Measurements from ENCODE around the gene ZBED1. TPM values are rescaled to one million over a fixed set of nuclear protein-coding genes. Genes with fewer than 3 reads are reported as not detected.
"Not testable (repeated sequence)": the region's sequence is repeated elsewhere in the genome, so short reads cannot be mapped to it uniquely, and the experiment has no call there.

The ZBED1 gene
- total and polyA plus RNA-seq, 7 experiments from 2014 or later: 23.7 to 44.3 (median 29.0) TPM

GRCh38 chrX:2478546-2479419 lies 22.0 kb downstream of the ZBED1 start:
- H3K9me3 Mint-ChIP-seq: peaks cover 0 to 7% (median 5%) of the 10 kb centered on the region in 11 donors
- Histone ChIP-seq H3K4me1 (ENCODE audit: control insufficient read depth in 2 of 2, insufficient read depth in 2 of 2, low read length in 2 of 2) (no peaks in the 10 kb centered on the region), H3K27ac (ENCODE audit: low read depth, low read length) (no peak overlapping the region), H3K9me3 (ENCODE audit: control insufficient read depth in 2 of 3, low read length in 3 of 3) (peaks cover 0 to 6% (median 0%) of the 10 kb centered on the region in 3 experiments), H3K36me3 (ENCODE audit: control insufficient read depth in 2 of 3, insufficient read depth in 3 of 3, low read length in 3 of 3) (no peaks in the 10 kb centered on the region), H3K27me3 (ENCODE audit: control insufficient read depth in 2 of 2, insufficient read depth in 2 of 2, low read length in 2 of 2) (no peaks in the 10 kb centered on the region), H3K4me3 (ENCODE audit: low read length) (no peak overlapping the region)
- ChIA-PET POLR2A (no interaction called here), CTCF (no interaction called here)
- intact Hi-C loops (cut with micrococcal nuclease): no loop called here
- no peaks in the 10 kb centered on the region for H3K27me3 Mint-ChIP-seq
- DNase-seq (no peak), ATAC-seq (no peak)
- peaks cover 6 to 26% (median 13%) of the 10 kb centered on the region in 5 donors for H3K36me3 Mint-ChIP-seq
- no peak overlapping the region for H3K27ac Mint-ChIP-seq
- H3K4me3 Mint-ChIP-seq: no peak overlapping the region
- H3K4me1 Mint-ChIP-seq: peaks cover 0 to 18% (median 10%) of the 10 kb centered on the region in 7 donors

- intact Hi-C loops (cut with micrococcal nuclease); H3K36me3 ChIP-seq (ENCODE audit: control insufficient read depth in 2 of 3, insufficient read depth in 3 of 3, low read length in 3 of 3); CTCF ChIA-PET; H3K9me3 Mint-ChIP-seq; H3K27ac ChIP-seq (ENCODE audit: low read depth, low read length); H3K9me3 ChIP-seq (ENCODE audit: control insufficient read depth in 2 of 3, low read length in 3 of 3); H3K4me1 ChIP-seq (ENCODE audit: control insufficient read depth in 2 of 2, insufficient read depth in 2 of 2, low read length in 2 of 2); DNase-seq; ATAC-seq; POLR2A ChIA-PET; H3K27ac Mint-ChIP-seq; H3K27me3 Mint-ChIP-seq; H3K27me3 ChIP-seq (ENCODE audit: control insufficient read depth in 2 of 2, insufficient read depth in 2 of 2, low read length in 2 of 2); H3K4me3 ChIP-seq (ENCODE audit: low read length): not testable (repeated sequence)
- Mint-ChIP-seq H3K4me1 (peaks cover 0 to 21% (median 9%) of the 10 kb centered on the region in 7 donors), H3K4me3 (peak overlapping the region in 1 of 10 donors; percentile 18), H3K36me3 (peaks cover 9 to 30% (median 17%) of the 10 kb centered on the region in 5 donors)
These were observed 23.5 kb downstream of the ZBED1 start for GRCh38 chrX:2477313-2477712.

- H3K9me3 Mint-ChIP-seq: peaks cover 0 to 7% (median 5%) of the 10 kb centered on the region in 11 donors
- peaks cover 0 to 6% (median 0%) of the 10 kb centered on the region in 3 experiments for H3K9me3 ChIP-seq (ENCODE audit: control insufficient read depth in 2 of 3, low read length in 3 of 3)
- no peak overlapping the region for H3K4me3 ChIP-seq (ENCODE audit: low read length)
- H3K27me3 Mint-ChIP-seq: no peaks in the 10 kb centered on the region
- no peak overlapping the region for H3K4me3 Mint-ChIP-seq
- H3K27me3 ChIP-seq (ENCODE audit: control insufficient read depth in 2 of 2, insufficient read depth in 2 of 2, low read length in 2 of 2): no peaks in the 10 kb centered on the region
- ATAC-seq (peak; percentile 16), DNase-seq (no peak)
- H3K27ac Mint-ChIP-seq: no peak overlapping the region
- intact Hi-C loops (cut with micrococcal nuclease): no loop called here
- no peak overlapping the region for H3K27ac ChIP-seq (ENCODE audit: low read depth, low read length)
- H3K36me3 Mint-ChIP-seq: peaks cover 8 to 29% (median 16%) of the 10 kb centered on the region in 5 donors
- H3K4me1 Mint-ChIP-seq: peaks cover 0 to 21% (median 9%) of the 10 kb centered on the region in 7 donors
- ChIA-PET CTCF (no interaction called here), POLR2A (no interaction called here)
- no peaks in the 10 kb centered on the region for H3K4me1 ChIP-seq (ENCODE audit: control insufficient read depth in 2 of 2, insufficient read depth in 2 of 2, low read length in 2 of 2)
- H3K36me3 ChIP-seq (ENCODE audit: control insufficient read depth in 2 of 3, insufficient read depth in 3 of 3, low read length in 3 of 3): no peaks in the 10 kb centered on the region
These were observed 25.6 kb downstream of the ZBED1 start for GRCh38 chrX:2474963-2475726.

GRCh38 chrX:2474280-2474962 lies 26.4 kb downstream of the ZBED1 start:
- intact Hi-C loops (cut with micrococcal nuclease): no loop called here
- Mint-ChIP-seq H3K36me3 (peaks cover 3 to 28% (median 16%) of the 10 kb centered on the region in 5 donors), H3K4me1 (peaks cover 0 to 21% (median 9%) of the 10 kb centered on the region in 7 donors), H3K27ac (no peak overlapping the region), H3K9me3 (peaks cover 0 to 6% (median 0%) of the 10 kb centered on the region in 11 donors), H3K4me3 (no peak overlapping the region), H3K27me3 (no peaks in the 10 kb centered on the region)
- ATAC-seq: no peak
- no peaks in the 10 kb centered on the region for H3K9me3 ChIP-seq (ENCODE audit: control insufficient read depth in 2 of 3, low read length in 3 of 3)
- DNase-seq: no peak
- H3K4me3 ChIP-seq (ENCODE audit: low read length): no peak overlapping the region
- no peaks in the 10 kb centered on the region for H3K27me3 ChIP-seq (ENCODE audit: control insufficient read depth in 2 of 2, insufficient read depth in 2 of 2, low read length in 2 of 2)
- ChIA-PET CTCF (no interaction called here), POLR2A (no interaction called here)
- no peaks in the 10 kb centered on the region for H3K36me3 ChIP-seq (ENCODE audit: control insufficient read depth in 2 of 3, insufficient read depth in 3 of 3, low read length in 3 of 3)
- no peak overlapping the region for H3K27ac ChIP-seq (ENCODE audit: low read depth, low read length)
- no peaks in the 10 kb centered on the region for H3K4me1 ChIP-seq (ENCODE audit: control insufficient read depth in 2 of 2, insufficient read depth in 2 of 2, low read length in 2 of 2)

- H3K4me3 ChIP-seq (ENCODE audit: low read length); POLR2A ChIA-PET; H3K9me3 Mint-ChIP-seq; ATAC-seq; intact Hi-C loops (cut with micrococcal nuclease); H3K4me1 ChIP-seq (ENCODE audit: control insufficient read depth in 2 of 2, insufficient read depth in 2 of 2, low read length in 2 of 2); H3K4me3 Mint-ChIP-seq; H3K36me3 ChIP-seq (ENCODE audit: control insufficient read depth in 2 of 3, insufficient read depth in 3 of 3, low read length in 3 of 3); H3K27me3 ChIP-seq (ENCODE audit: control insufficient read depth in 2 of 2, insufficient read depth in 2 of 2, low read length in 2 of 2); H3K9me3 ChIP-seq (ENCODE audit: control insufficient read depth in 2 of 3, low read length in 3 of 3); CTCF ChIA-PET; DNase-seq; H3K27ac Mint-ChIP-seq; H3K27me3 Mint-ChIP-seq; H3K27ac ChIP-seq (ENCODE audit: low read depth, low read length): not testable (repeated sequence)
- H3K36me3 Mint-ChIP-seq: peaks cover 3 to 34% (median 18%) of the 10 kb centered on the region in 5 donors
- H3K4me1 Mint-ChIP-seq: peaks cover 0 to 21% (median 9%) of the 10 kb centered on the region in 7 donors
These were observed 27.7 kb downstream of the ZBED1 start for GRCh38 chrX:2473064-2473463.

GRCh38 chrX:2471641-2472040 lies 29.1 kb downstream of the ZBED1 start:
- Mint-ChIP-seq H3K9me3 (peaks cover 0 to 6% (median 0%) of the 10 kb centered on the region in 11 donors), H3K4me3 (no peak overlapping the region), H3K27ac (no peak overlapping the region), H3K36me3 (peaks cover 3 to 39% (median 23%) of the 10 kb centered on the region in 5 donors), H3K27me3 (no peaks in the 10 kb centered on the region), H3K4me1 (peaks cover 0 to 21% (median 13%) of the 10 kb centered on the region in 7 donors)
- Histone ChIP-seq H3K4me1 (ENCODE audit: control insufficient read depth in 2 of 2, insufficient read depth in 2 of 2, low read length in 2 of 2) (no peaks in the 10 kb centered on the region), H3K27ac (ENCODE audit: low read depth, low read length) (no peak overlapping the region), H3K36me3 (ENCODE audit: control insufficient read depth in 2 of 3, insufficient read depth in 3 of 3, low read length in 3 of 3) (no peaks in the 10 kb centered on the region), H3K27me3 (ENCODE audit: control insufficient read depth in 2 of 2, insufficient read depth in 2 of 2, low read length in 2 of 2) (no peaks in the 10 kb centered on the region), H3K4me3 (ENCODE audit: low read length) (no peak overlapping the region), H3K9me3 (ENCODE audit: control insufficient read depth in 2 of 3, low read length in 3 of 3) (no peaks in the 10 kb centered on the region)
- no peak for ATAC-seq
- ChIA-PET CTCF (no interaction called here), POLR2A (no interaction called here)
- intact Hi-C loops (cut with micrococcal nuclease): no loop called here
- no peak for DNase-seq
